IMR-90 (cell line): Measurements from ENCODE around the gene SIRPG. TPM values are rescaled to one million over a fixed set of nuclear protein-coding genes. Genes with fewer than 3 reads are reported as not detected.

Source experiments
- ATAC-seq: fragments of 200-7000 bp; cut with Tn5 transposase; 2 replicates; pipeline ENCODE4 v1.9.1; 2020; ENCODE audit warnings: low read depth, mild to moderate bottlenecking, moderate library complexity
- BruUV-seq: library from RNA; stranded (reverse); fragments of 400-500 nt; replicated peaks from 2 replicates; lab custom pipeline; 2021; lab: Mats Ljungman, UMichigan
- CTCF ChIA-PET: fragments of 300-600 bp; formaldehyde crosslinking; extraction: SDS; loops from one replicate; lab custom pipeline; 2021; ENCODE audit warnings: antibody characterized with exemption; lab: Yijun Ruan, JAX
- POLR2A ChIA-PET: fragments of 300-600 bp; sonication (Branson Sonifier 250); formaldehyde crosslinking; loops from one replicate; lab custom pipeline; 2022; ENCODE audit warnings: antibody characterized with exemption; ENCODE audit not compliant: unreplicated experiment; lab: Charles Lee
- DNase-seq: peaks from one replicate; pipeline ENCODE4 v3.0.0; 2013
- H2AFZ ChIP-seq: replicated peaks from 2 replicates; pipeline ENCODE3; 2013; ENCODE audit warnings: low read length, mild to moderate bottlenecking; ENCODE audit not compliant: poor library complexity
- H2AK5ac ChIP-seq: 2 replicates; pipeline ENCODE4 v1.6.1; 2013; ENCODE audit warnings: low read depth, low read length, inconsistent platforms
- H2AK9ac ChIP-seq: replicated peaks from 2 replicates; pipeline ENCODE3; 2013; ENCODE audit warnings: mild to moderate bottlenecking, low read depth, low read length, moderate library complexity; ENCODE audit not compliant: poor library complexity
- H2BK120ac ChIP-seq: 2 replicates; pipeline ENCODE4 v1.6.1; 2013; ENCODE audit warnings: low read depth, low read length, inconsistent platforms
- H2BK15ac ChIP-seq: 3 replicates; pipeline ENCODE4 v1.6.1; 2013; ENCODE audit warnings: low read depth, low read length, inconsistent platforms
- H2BK20ac ChIP-seq: 2 replicates; pipeline ENCODE4 v1.6.1; 2013; ENCODE audit warnings: low read depth, mild to moderate bottlenecking, inconsistent platforms, low read length, moderate library complexity
- H2BK5ac ChIP-seq: 2 replicates; pipeline ENCODE4 v1.6.1; 2013; ENCODE audit warnings: mild to moderate bottlenecking, low read depth, low read length, inconsistent platforms; ENCODE audit not compliant: poor library complexity, severe bottlenecking
- H3K14ac ChIP-seq: replicated peaks from 2 replicates; pipeline ENCODE4 v1.6.1; 2013; ENCODE audit warnings: low read depth, low read length, inconsistent platforms
- H3K18ac ChIP-seq: 2 replicates; pipeline ENCODE4 v1.6.1; 2013; ENCODE audit warnings: low read depth, low read length, control low read depth
- H3K23ac ChIP-seq: 2 replicates; pipeline ENCODE4 v1.6.1; 2013; ENCODE audit warnings: low read depth, low read length, inconsistent platforms
- H3K27ac ChIP-seq: 2 replicates; pipeline ENCODE4 v1.5.1; 2013; ENCODE audit warnings: mild to moderate bottlenecking, control low read depth, low read length; ENCODE audit not compliant: insufficient read depth
- H3K27me3 ChIP-seq: 2 replicates; pipeline ENCODE4 v1.6.1; 2013; ENCODE audit warnings: low read length; ENCODE audit not compliant: control insufficient read depth, insufficient read depth
- H3K36me3 ChIP-seq: 2 replicates; pipeline ENCODE4 v1.6.1; 2013; ENCODE audit warnings: low read length, mixed read lengths; ENCODE audit not compliant: control insufficient read depth, insufficient read depth
- H3K4ac ChIP-seq: 2 replicates; pipeline ENCODE4 v1.6.1; 2013; ENCODE audit warnings: low read depth, low read length, inconsistent platforms
- H3K4me1 ChIP-seq: 2 replicates; pipeline ENCODE4 v1.6.1; 2013; ENCODE audit warnings: low read length, mixed read lengths; ENCODE audit not compliant: control insufficient read depth, insufficient read depth
- H3K4me2 ChIP-seq: 2 replicates; pipeline ENCODE4 v1.6.1; 2013; ENCODE audit warnings: low read depth, mild to moderate bottlenecking, control low read depth, low read length, moderate library complexity
- H3K4me3 ChIP-seq: 2 replicates; pipeline ENCODE4 v1.5.1; 2013; ENCODE audit warnings: low read depth, mild to moderate bottlenecking, control low read depth, low read length, moderate library complexity; ENCODE audit not compliant: insufficient read depth
- H3K56ac ChIP-seq: 2 replicates; pipeline ENCODE4 v1.6.1; 2013; ENCODE audit warnings: low read length, inconsistent platforms; ENCODE audit not compliant: insufficient read depth; ENCODE audit errors: extremely low read depth
- H3K79me1 ChIP-seq, 2 experiments: 2 replicates each; pipeline ENCODE4 v1.6.1; 2013; ENCODE audit warnings: low read length in 2 of 2, inconsistent platforms in 1 of 2, low read depth in 1 of 2
- H3K9ac ChIP-seq: 2 replicates; pipeline ENCODE4 v1.6.1; 2013; ENCODE audit warnings: low read depth, low read length, control low read depth
- H3K9me1 ChIP-seq: 2 replicates; pipeline ENCODE4 v1.6.1; 2013; ENCODE audit warnings: low read length, inconsistent platforms; ENCODE audit not compliant: insufficient read depth
- H3K9me3 ChIP-seq: 2 replicates; pipeline ENCODE4 v1.6.1; 2013; ENCODE audit warnings: low read length; ENCODE audit not compliant: control insufficient read depth, insufficient read depth
- H4K20me1 ChIP-seq: 2 replicates; pipeline ENCODE4 v1.6.1; 2013; ENCODE audit warnings: low read length, inconsistent platforms; ENCODE audit not compliant: insufficient read depth
- H4K5ac ChIP-seq: 2 replicates; pipeline ENCODE4 v1.6.1; 2013; ENCODE audit warnings: mild to moderate bottlenecking, low read depth, low read length, control low read depth
- H4K8ac ChIP-seq, 2 experiments: 2 replicates each; pipeline ENCODE4 v1.6.1; 2013; ENCODE audit warnings: low read depth in 2 of 2, low read length in 2 of 2, control low read depth in 1 of 2, inconsistent platforms in 1 of 2
- H4K91ac ChIP-seq: 2 replicates; pipeline ENCODE4 v1.6.1; 2013; ENCODE audit warnings: low read depth, low read length, inconsistent platforms; ENCODE audit not compliant: insufficient read depth
- BHLHE40 ChIP-seq: fragments of 150-350 bp; IDR thresholded peaks from 2 replicates; pipeline ENCODE4 v1.6.1; 2016; ENCODE audit warnings: mild to moderate bottlenecking, low read depth, low read length
- FOS ChIP-seq: fragments of 150-350 bp; IDR thresholded peaks from 2 replicates; pipeline ENCODE4 v1.6.1; 2016; ENCODE audit warnings: low read depth, low read length
- MAZ ChIP-seq: IDR thresholded peaks from 2 replicates; pipeline ENCODE4 v1.6.1; 2012; ENCODE audit warnings: low read depth, mild to moderate bottlenecking, low read length, improper control_type of control experiment, moderate library complexity, borderline replicate concordance
- SMC3 ChIP-seq: fragments of 150-350 bp; IDR thresholded peaks from 2 replicates; pipeline ENCODE4 v1.6.1; 2016; ENCODE audit warnings: low read depth, mild to moderate bottlenecking, antibody characterized with exemption, low read length, moderate library complexity
- WGBS, 2 experiments: methylation state at CpG; one replicate each; pipeline versions ENCODE4 v1.1.5 to v1.1.7; 2013; ENCODE audit warnings: missing lambda C conversion rate in 2 of 2; ENCODE audit not compliant: insufficient read length in 1 of 2; ENCODE audit errors: extremely low coverage in 2 of 2; 5-methylcytosine and 5-hydroxymethylcytosine counted together
- dilution Hi-C: fragments of 300-500 bp; cut with HindIII; formaldehyde crosslinking; loops from one replicate; pipeline ENCODE4 v1.14.3; 2018; ENCODE audit warnings: low sequenced_read_pairs; ENCODE audit not compliant: unreplicated experiment
- in situ Hi-C: fragments of 300-500 bp; cut with MboI; formaldehyde crosslinking; loops from 3 replicates; pipeline ENCODE4 v1.14.3; 2019; ENCODE audit warnings: low sequenced_read_pairs, inconsistent platforms, mixed read lengths
- intact Hi-C: fragments of 100-400 bp; cut with micrococcal nuclease; formaldehyde crosslinking; loops from 2 replicates; pipeline ENCODE4 v1.10.0; 2022
- polyA plus RNA-seq, 3 experiments: library from polyadenylated mRNA; depleted of rRNA; stranded (reverse); fragments of >200 nt; gene quantifications; 2 replicates each; pipeline ENCODE4 v1.2.3, GENCODE V29; 2012; ENCODE audit warnings: low replicate concordance in 1 of 3
- total RNA-seq: library from RNA; depleted of rRNA; stranded (reverse); fragments of >200 nt; gene quantifications from 2 replicates; pipeline ENCODE4 v1.2.3, GENCODE V29; 2012
- TF ChIP-seq, protein P1 (sequence below): fragments of 150-350 bp; IDR thresholded peaks from 2 replicates; pipeline ENCODE4 v1.6.1; 2016; ENCODE audit warnings: low read depth, mild to moderate bottlenecking, low read length, moderate library complexity, borderline replicate concordance
- TF ChIP-seq, protein P2 (sequence below): fragments of 150-350 bp; IDR thresholded peaks from 2 replicates; pipeline ENCODE4 v1.6.1; 2017; ENCODE audit warnings: mild to moderate bottlenecking, antibody characterized with exemption, low read length, low read depth

SIRPG gene
- total and polyA plus RNA-seq, 2 of the 4 experiments (the other 2 are of a cell fraction), result not detected

DNA sequence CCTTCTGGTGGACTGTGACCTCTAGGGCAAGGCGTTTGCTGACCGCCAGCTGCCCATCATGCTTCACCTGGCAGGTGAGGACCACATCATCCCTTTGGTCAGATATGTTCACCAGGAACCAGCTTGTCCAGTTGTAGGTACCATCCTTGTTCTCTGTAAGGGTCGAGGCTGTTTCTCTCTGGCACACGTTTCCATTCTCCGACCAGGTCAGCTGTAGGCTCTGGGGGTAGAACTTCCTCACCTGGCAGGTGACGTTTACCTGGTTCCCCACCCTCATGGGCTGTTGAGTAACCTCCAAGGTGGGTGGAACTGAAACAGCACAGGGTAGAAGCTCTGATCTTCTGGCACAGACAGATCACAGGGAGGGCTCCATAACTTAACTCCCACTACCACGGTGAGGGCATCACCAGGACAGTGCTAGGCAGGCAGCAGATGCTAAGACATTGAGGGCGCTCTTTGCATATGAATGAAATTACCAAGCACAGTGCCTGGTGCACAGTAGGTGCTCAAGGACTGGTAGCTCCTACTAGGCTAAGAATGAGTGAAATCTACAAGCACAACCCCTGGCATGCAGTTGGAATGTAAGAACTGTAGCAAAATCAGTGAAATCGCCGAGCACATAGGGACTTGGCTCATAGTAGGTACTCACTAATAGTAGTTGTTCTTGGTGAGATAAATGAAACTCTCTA lies 22.1 kb downstream of the SIRPG start:
- no peak overlapping the region for H2AFZ ChIP-seq
- no peak overlapping the region for H3K4ac ChIP-seq
- no peak overlapping the region for H4K91ac ChIP-seq
- H4K5ac ChIP-seq, result no peak overlapping the region
- DNase-seq, result no peak
- H4K20me1 ChIP-seq, result no peaks in the 10 kb centered on the region
- no TSS peak for BruUV-seq
- no peak overlapping the region for H3K4me3 ChIP-seq
- no peak overlapping the region for H2AK5ac ChIP-seq
- no peak overlapping the region for H2BK120ac ChIP-seq
- no peak overlapping the region for H2BK5ac ChIP-seq
- no peak overlapping the region for H3K9ac ChIP-seq
- ATAC-seq, result no peak
- H3K4me1 ChIP-seq, result no peaks in the 10 kb centered on the region
- intact Hi-C loops, result no loop called here
- peaks cover 2% of the 10 kb centered on the region; the same call in 1 of the 2 replicates for H3K27me3 ChIP-seq
- H2BK20ac ChIP-seq, result no peak overlapping the region
- no peak overlapping the region for H3K4me2 ChIP-seq
- no peaks in the 10 kb centered on the region for H3K9me1 ChIP-seq
- in situ Hi-C loops, result no loop called here
- no peak overlapping the region for H4K8ac ChIP-seq
- H3K79me1 ChIP-seq, result no peaks in the 10 kb centered on the region
- no peak overlapping the region for H3K18ac ChIP-seq
- no peak overlapping the region for H3K56ac ChIP-seq
- TF ChIP-seq SMC3 (no peak), BHLHE40 (no peak), FOS (no peak), MAZ (no peak)
- TF ChIP-seq, protein P1, sequence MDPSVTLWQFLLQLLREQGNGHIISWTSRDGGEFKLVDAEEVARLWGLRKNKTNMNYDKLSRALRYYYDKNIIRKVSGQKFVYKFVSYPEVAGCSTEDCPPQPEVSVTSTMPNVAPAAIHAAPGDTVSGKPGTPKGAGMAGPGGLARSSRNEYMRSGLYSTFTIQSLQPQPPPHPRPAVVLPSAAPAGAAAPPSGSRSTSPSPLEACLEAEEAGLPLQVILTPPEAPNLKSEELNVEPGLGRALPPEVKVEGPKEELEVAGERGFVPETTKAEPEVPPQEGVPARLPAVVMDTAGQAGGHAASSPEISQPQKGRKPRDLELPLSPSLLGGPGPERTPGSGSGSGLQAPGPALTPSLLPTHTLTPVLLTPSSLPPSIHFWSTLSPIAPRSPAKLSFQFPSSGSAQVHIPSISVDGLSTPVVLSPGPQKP, result no peak
- TF ChIP-seq, protein P2, sequence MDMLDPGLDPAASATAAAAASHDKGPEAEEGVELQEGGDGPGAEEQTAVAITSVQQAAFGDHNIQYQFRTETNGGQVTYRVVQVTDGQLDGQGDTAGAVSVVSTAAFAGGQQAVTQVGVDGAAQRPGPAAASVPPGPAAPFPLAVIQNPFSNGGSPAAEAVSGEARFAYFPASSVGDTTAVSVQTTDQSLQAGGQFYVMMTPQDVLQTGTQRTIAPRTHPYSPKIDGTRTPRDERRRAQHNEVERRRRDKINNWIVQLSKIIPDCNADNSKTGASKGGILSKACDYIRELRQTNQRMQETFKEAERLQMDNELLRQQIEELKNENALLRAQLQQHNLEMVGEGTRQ, result no peak
- no peak overlapping the region for H2BK15ac ChIP-seq
- WGBS, 2 experiments, result 69% methylated on average over 5 of the region's 10 CpGs; no CpG with 5 or more reads in 1 of the 2 experiments
- POLR2A ChIA-PET, result no interaction called here
- no peak overlapping the region for H3K14ac ChIP-seq
- no peaks in the 10 kb centered on the region for H3K36me3 ChIP-seq
- no peak overlapping the region for H3K23ac ChIP-seq
- H3K27ac ChIP-seq, result no peak overlapping the region
- dilution Hi-C loops, result no loop called here
- CTCF ChIA-PET, result no interaction called here
- H2AK9ac ChIP-seq, result no peak overlapping the region
- no peaks in the 10 kb centered on the region for H3K9me3 ChIP-seq
